GM13976 (cell line): Measurements from ENCODE around the gene ANP32A.

Source experiments
- DNase-seq: peaks from one replicate; pipeline ENCODE4 v3.0.0; 2012; ENCODE audit warnings: low spot score
- in situ Hi-C: fragments of 300-500 bp; cut with MboI; formaldehyde crosslinking; loops from one replicate; pipeline ENCODE4 v1.12.0; 2022; ENCODE audit warnings: low sequenced_read_pairs, mixed read lengths, inconsistent platforms; ENCODE audit not compliant: unreplicated experiment
- TF ChIP-seq, protein P1 (sequence below): IDR thresholded peaks from 2 replicates; pipeline ENCODE4 v1.5.1; 2012; ENCODE audit warnings: borderline replicate concordance, mild to moderate bottlenecking; ENCODE audit not compliant: insufficient read depth; ENCODE audit errors: extremely low read depth, missing control alignments, control extremely low read depth

Gene ANP32A

GRCh38 chr15:68743256-68743655 lies 77.4 kb downstream of the ANP32A start:
- DNase-seq, result no peak
- in situ Hi-C loops, result no loop called here
- TF ChIP-seq, protein P1, sequence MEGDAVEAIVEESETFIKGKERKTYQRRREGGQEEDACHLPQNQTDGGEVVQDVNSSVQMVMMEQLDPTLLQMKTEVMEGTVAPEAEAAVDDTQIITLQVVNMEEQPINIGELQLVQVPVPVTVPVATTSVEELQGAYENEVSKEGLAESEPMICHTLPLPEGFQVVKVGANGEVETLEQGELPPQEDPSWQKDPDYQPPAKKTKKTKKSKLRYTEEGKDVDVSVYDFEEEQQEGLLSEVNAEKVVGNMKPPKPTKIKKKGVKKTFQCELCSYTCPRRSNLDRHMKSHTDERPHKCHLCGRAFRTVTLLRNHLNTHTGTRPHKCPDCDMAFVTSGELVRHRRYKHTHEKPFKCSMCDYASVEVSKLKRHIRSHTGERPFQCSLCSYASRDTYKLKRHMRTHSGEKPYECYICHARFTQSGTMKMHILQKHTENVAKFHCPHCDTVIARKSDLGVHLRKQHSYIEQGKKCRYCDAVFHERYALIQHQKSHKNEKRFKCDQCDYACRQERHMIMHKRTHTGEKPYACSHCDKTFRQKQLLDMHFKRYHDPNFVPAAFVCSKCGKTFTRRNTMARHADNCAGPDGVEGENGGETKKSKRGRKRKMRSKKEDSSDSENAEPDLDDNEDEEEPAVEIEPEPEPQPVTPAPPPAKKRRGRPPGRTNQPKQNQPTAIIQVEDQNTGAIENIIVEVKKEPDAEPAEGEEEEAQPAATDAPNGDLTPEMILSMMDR, result no peak

DNA sequence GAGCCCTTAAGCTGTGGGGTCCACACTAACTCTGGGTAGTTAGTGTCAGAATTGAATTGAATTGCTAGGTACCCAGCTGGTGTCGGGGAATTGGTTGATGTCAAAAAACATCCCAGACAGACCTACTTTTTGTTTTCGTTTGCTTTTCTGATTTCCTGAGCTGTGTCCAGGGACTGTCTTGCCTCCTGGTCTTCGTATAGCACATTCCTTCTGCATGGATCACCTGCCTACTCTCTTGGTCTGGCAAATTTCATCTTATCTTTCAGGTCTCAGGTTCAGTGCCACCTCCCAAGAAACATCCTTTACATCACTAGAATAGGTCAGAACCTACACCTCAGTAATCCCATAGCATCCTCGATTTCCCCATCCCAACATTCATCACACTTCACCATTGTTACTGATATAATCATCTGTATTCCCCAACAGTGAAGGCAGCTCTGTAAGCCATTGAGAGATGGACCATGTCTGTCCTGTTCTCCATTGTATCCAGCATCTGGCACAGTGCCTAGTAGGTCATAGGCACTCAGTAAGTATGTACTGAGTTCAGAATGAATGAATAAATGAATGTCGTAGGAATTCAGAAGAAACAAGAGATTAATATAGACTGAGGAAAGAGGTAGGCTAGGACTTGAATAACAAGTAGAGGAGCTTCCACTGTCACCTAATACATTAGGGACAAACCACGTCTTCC lies 81.2 kb downstream of the ANP32A start:
- DNase-seq, result no peak
- in situ Hi-C loops, result no loop called here
- TF ChIP-seq, protein P1, result no peak

- DNase-seq, result no peak
- TF ChIP-seq, protein P1, result no peak
- in situ Hi-C loops, result no loop called here
These were observed 85.1 kb downstream of the ANP32A start for GRCh38 chr15:68735610-68736009.

- in situ Hi-C loops, result no loop called here
- DNase-seq, result no peak
- TF ChIP-seq, protein P1, result no peak
These were observed 85.8 kb downstream of the ANP32A start for GRCh38 chr15:68734881-68735280.

DNA sequence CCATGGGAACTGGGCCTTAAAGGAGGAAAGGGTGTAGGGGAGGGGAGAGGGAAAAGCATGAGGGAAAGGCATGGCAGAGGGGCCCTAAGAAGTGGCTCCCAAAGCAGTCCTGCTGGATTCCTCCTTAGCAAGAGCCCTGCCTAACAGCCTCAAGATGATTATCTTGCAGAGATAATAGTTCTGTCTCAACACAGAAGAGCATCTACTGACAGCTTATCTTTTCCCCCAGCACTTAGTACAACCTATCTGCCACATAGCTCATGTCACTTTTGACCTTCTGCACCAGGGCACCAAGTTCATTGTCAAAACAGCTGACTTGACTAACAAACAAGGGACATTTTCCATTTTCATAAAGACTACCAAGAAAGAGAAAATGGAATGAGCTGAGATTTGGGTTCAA lies 86.3 kb downstream of the ANP32A start:
- TF ChIP-seq, protein P1, result no peak
- in situ Hi-C loops, result no loop called here
- no peak for DNase-seq

DNA sequence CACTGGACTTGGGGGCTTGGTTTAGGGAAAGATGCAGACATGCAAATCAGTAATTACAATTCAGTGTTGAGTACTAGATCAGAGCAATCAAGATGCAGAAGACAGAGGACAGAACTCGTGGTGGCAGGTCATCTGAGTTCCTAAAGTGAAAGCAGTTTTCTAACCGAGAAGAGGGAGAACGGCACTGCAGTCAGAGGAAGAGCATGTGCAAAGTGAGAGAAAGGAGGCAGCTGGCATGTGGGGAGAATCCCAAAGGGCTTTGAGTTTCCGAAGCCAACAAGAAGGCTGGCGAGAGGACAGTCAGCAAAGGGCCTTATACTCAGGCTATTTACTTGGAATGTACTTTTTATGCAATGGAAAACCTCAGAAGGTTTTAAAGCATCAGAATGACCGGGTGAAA lies 87.0 kb downstream of the ANP32A start:
- in situ Hi-C loops, result no loop called here
- TF ChIP-seq, protein P1, result no peak
- no peak for DNase-seq

- TF ChIP-seq, protein P1, result no peak
- in situ Hi-C loops, result no loop called here
- DNase-seq, result no peak
These were observed 88.2 kb downstream of the ANP32A start for GRCh38 chr15:68732451-68732850.
